Fibroblast of lung (primary cell): ENCODE results near the gene COL18A1.

Experiments
- EZH2 ChIP-seq: IDR thresholded peaks from 2 replicates; pipeline ENCODE4 v1.5.1; 2012; ENCODE audit warnings: low read length, control low read depth, mild to moderate bottlenecking; ENCODE audit errors: missing control alignments
- TF ChIP-seq, protein P1 (sequence below), 2 donors: IDR thresholded peaks in 1 of 2; conservative IDR thresholded peaks in 1 of 2; 1 replicate in 1 of 2; 2 replicates in 1 of 2; pipeline ENCODE4 v1.5.1; 2011 to 2012; ENCODE audit warnings: low read length in 2 of 2, control low read depth in 1 of 2, inconsistent platforms in 1 of 2, low read depth in 1 of 2, mild to moderate bottlenecking in 1 of 2

- TF ChIP-seq, protein P1, sequence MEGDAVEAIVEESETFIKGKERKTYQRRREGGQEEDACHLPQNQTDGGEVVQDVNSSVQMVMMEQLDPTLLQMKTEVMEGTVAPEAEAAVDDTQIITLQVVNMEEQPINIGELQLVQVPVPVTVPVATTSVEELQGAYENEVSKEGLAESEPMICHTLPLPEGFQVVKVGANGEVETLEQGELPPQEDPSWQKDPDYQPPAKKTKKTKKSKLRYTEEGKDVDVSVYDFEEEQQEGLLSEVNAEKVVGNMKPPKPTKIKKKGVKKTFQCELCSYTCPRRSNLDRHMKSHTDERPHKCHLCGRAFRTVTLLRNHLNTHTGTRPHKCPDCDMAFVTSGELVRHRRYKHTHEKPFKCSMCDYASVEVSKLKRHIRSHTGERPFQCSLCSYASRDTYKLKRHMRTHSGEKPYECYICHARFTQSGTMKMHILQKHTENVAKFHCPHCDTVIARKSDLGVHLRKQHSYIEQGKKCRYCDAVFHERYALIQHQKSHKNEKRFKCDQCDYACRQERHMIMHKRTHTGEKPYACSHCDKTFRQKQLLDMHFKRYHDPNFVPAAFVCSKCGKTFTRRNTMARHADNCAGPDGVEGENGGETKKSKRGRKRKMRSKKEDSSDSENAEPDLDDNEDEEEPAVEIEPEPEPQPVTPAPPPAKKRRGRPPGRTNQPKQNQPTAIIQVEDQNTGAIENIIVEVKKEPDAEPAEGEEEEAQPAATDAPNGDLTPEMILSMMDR (conservative IDR thresholded peaks at IDR 0.05 in 1 of 2, IDR thresholded peaks at IDR 0.05 in 1 of 2; ENCODE audit: low read depth in 1 of 2, low read length in 2 of 2) = no peak
- no peak for TF ChIP-seq EZH2
Measured at GRCh38 chr21:45513741-45514310, 108.9 kb downstream of the COL18A1 start.
